GM06990 (cell line): ENCODE results near the gene DDX47.
"Not testable (repeated sequence)": the region's sequence is repeated elsewhere in the genome, so short reads cannot be mapped to it uniquely, and the experiment has no call there.

Experiments used
- DNase-seq: peaks from one replicate; pipeline ENCODE4 v3.0.0-alpha.2; 2011; ENCODE audit not compliant: insufficient read length; ENCODE audit errors: extremely low read depth
- H3K27me3 ChIP-seq: replicated peaks from 2 replicates; pipeline ENCODE4 v1.6.0; 2011; ENCODE audit warnings: low read length; ENCODE audit not compliant: control insufficient read depth, insufficient read depth
- H3K36me3 ChIP-seq: 2 replicates; pipeline ENCODE4 v1.5.1; 2011; ENCODE audit warnings: low read length; ENCODE audit not compliant: control insufficient read depth, insufficient read depth
- H3K4me3 ChIP-seq: replicated peaks from 2 replicates; pipeline ENCODE4 v1.5.1; 2011; ENCODE audit warnings: low read depth, mild to moderate bottlenecking, control low read depth, low read length
- CTCF ChIP-seq: IDR thresholded peaks from 2 replicates; pipeline ENCODE4 v1.5.1; 2011; ENCODE audit warnings: low read length, control low read depth, mild to moderate bottlenecking, inconsistent platforms; ENCODE audit not compliant: insufficient read depth, poor library complexity, severe bottlenecking

Gene DDX47

GRCh38 chr12:12797794-12798152 lies 15.4 kb upstream of the DDX47 start:
- Histone ChIP-seq H3K27me3 (no peaks in the 10 kb centered on the region), H3K4me3 (no peak overlapping the region), H3K36me3 (no peaks in the 10 kb centered on the region)
- DNase-seq: no peak
- TF ChIP-seq CTCF: no peak

- Histone ChIP-seq H3K36me3 (no peaks in the 10 kb centered on the region), H3K27me3 (no peaks in the 10 kb centered on the region), H3K4me3 (no peak overlapping the region)
- DNase-seq: no peak
- TF ChIP-seq CTCF: no peak
These were observed 14.7 kb upstream of the DDX47 start for GRCh38 chr12:12798480-12798879.

DNA sequence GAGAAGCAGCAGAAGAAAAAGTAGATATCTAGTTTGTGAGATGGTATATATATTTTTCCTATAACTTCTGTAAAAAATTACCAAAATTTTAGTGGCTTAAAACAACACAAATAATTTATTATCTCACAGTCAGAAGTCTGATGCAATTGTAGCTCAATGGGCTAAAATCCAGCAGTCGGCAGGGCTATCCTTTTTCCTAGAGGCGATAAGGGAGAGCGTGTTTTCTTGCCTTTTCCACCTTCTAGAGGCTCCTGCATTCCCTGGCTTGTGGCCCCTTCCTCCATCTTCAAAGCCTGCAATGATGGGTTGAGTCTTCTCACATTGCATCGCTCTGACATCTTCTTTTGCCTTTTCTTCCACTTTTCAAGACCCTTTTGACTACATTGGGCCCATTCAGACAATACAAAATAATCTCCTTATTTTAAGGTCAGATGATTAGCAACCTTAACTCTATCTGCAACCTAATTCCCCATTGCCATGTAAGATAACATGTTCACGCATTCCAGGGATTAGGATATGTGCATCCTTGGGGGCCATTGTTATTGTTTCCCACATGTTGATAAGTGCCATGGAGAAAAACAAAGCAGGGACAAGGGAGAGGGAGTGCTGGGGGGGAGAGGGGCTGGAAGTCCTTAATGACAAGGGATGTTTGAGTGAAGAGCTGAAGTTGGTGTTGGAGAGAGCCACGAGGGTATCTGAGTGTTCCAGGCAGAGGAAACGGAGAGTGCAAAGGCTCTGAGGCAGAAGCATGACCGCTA lies 13.8 kb upstream of the DDX47 start:
- Histone ChIP-seq H3K4me3 (no peak overlapping the region), H3K36me3 (no peaks in the 10 kb centered on the region), H3K27me3 (no peaks in the 10 kb centered on the region)
- no peak for TF ChIP-seq CTCF
- no peak for DNase-seq

GRCh38 chr12:12800406-12801180 lies 12.6 kb upstream of the DDX47 start:
- Histone ChIP-seq H3K27me3 (no peaks in the 10 kb centered on the region), H3K36me3 (no peaks in the 10 kb centered on the region), H3K4me3 (no peak overlapping the region)
- DNase-seq: no peak
- TF ChIP-seq CTCF: no peak

DNA sequence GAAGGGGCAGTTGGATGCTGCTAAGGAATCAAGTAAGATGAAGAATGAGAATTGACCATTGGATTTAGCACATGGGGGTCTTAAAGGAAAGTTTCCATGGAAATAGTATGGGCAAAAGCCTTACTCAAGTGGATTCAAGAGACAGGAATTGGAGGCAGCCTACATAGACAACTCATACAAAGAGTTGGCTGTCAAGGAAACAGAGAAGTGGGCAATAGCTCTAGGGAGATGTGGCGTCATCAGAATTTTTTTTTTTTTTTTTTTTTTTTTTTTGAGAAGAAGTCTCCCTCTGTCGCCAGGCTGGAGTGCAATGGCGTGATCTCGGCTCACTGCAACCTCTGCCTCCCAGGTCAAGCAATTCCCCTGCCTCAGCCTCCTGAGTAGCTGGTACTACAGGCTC lies 11.5 kb upstream of the DDX47 start:
- DNase-seq, H3K4me3 ChIP-seq, H3K36me3 ChIP-seq, H3K27me3 ChIP-seq: not testable (repeated sequence)

- no peak overlapping the region for H3K4me3 ChIP-seq
- peak; percentile 67 for DNase-seq
- no peaks in the 10 kb centered on the region for H3K36me3 ChIP-seq
- TF ChIP-seq CTCF: no peak
- no peaks in the 10 kb centered on the region for H3K27me3 ChIP-seq
These were observed 10.0 kb upstream of the DDX47 start for GRCh38 chr12:12803186-12803585.
